ENCODE data around the gene NPRL2.

The NPRL2 gene

DNA sequence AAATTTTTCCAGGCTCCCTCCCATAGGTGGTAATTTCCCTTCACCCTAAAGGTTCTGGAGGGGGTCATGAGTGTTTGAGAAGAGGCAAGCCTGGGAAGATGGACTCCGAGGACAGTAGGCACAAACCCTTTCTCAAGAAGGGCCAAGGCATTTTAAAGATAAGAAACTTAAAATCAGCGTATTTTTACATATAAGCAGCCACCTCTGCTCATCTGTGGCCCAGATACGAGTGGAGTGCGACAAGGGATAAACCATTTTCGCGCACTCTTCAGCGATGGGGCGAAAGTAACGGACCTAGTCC lies 10.5 kb downstream of the NPRL2 start:
- H3K27me3 ChIP-seq (replicated peaks; ENCODE audit: control insufficient read depth, insufficient read depth, low read length): no peaks in the 10 kb centered on the region
- TF ChIP-seq CTCF (IDR thresholded peaks at IDR 0.05; ENCODE audit: insufficient read depth, low read length, poor library complexity, severe bottlenecking): no peak
- no peak for DNase-seq (ENCODE audit: extremely low read depth, insufficient read length)
- peak overlapping the region; percentile 93 for H3K4me3 ChIP-seq (replicated peaks; ENCODE audit: low read depth, low read length)
- H3K36me3 ChIP-seq (ENCODE audit: control insufficient read depth, insufficient read depth, low read length): no peaks in the 10 kb centered on the region

GRCh38 chr3:50339485-50340146 lies 11.0 kb downstream of the NPRL2 start:
- Histone ChIP-seq H3K27me3 (replicated peaks; ENCODE audit: control insufficient read depth, insufficient read depth, low read length) (no peaks in the 10 kb centered on the region), H3K36me3 (ENCODE audit: control insufficient read depth, insufficient read depth, low read length) (no peaks in the 10 kb centered on the region), H3K4me3 (replicated peaks; ENCODE audit: low read depth, low read length) (peak overlapping the region; percentile 93)
- DNase-seq (ENCODE audit: extremely low read depth, insufficient read length): no peak
- no peak for TF ChIP-seq CTCF (IDR thresholded peaks at IDR 0.05; ENCODE audit: insufficient read depth, low read length, poor library complexity, severe bottlenecking)

DNA sequence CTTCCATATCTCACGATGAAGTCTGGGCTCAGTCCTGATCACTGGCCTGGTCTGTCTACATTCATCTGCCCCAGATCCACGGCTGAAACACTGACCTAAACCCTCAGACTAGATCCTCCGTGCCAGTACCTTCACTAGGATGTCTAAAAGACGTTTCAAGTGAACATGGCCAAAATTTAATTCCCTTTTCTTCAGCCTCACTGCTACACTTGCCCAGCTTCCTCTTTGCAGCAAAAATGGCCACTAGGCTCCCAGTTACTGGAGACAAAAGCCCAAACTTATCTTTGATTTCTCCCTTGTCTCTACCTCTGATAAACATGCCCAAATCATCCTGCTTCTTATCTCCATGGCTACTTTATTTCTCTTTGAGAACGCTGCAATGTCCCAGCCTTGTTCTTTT lies 11.6 kb downstream of the NPRL2 start:
- H3K36me3 ChIP-seq (ENCODE audit: control insufficient read depth, insufficient read depth, low read length): peaks cover 2% of the 10 kb centered on the region
- H3K27me3 ChIP-seq (replicated peaks; ENCODE audit: control insufficient read depth, insufficient read depth, low read length): no peaks in the 10 kb centered on the region
- no peak for TF ChIP-seq CTCF (IDR thresholded peaks at IDR 0.05; ENCODE audit: insufficient read depth, low read length, poor library complexity, severe bottlenecking)
- DNase-seq (ENCODE audit: extremely low read depth, insufficient read length): no peak
- peak overlapping the region; percentile 93 for H3K4me3 ChIP-seq (replicated peaks; ENCODE audit: low read depth, low read length)

- no peak for TF ChIP-seq CTCF (IDR thresholded peaks at IDR 0.05; ENCODE audit: insufficient read depth, low read length, poor library complexity, severe bottlenecking)
- peaks cover 6% of the 10 kb centered on the region for H3K36me3 ChIP-seq (ENCODE audit: control insufficient read depth, insufficient read depth, low read length)
- DNase-seq (ENCODE audit: extremely low read depth, insufficient read length): peak; percentile 99
- H3K4me3 ChIP-seq (replicated peaks; ENCODE audit: low read depth, low read length): peak overlapping the region; percentile 93
- H3K27me3 ChIP-seq (replicated peaks; ENCODE audit: control insufficient read depth, insufficient read depth, low read length): no peaks in the 10 kb centered on the region
These were observed 13.3 kb downstream of the NPRL2 start for GRCh38 chr3:50337175-50337861.

- no peak for DNase-seq (ENCODE audit: extremely low read depth, insufficient read length)
- TF ChIP-seq CTCF (IDR thresholded peaks at IDR 0.05; ENCODE audit: insufficient read depth, low read length, poor library complexity, severe bottlenecking): no peak
- no peaks in the 10 kb centered on the region for H3K27me3 ChIP-seq (replicated peaks; ENCODE audit: control insufficient read depth, insufficient read depth, low read length)
- H3K36me3 ChIP-seq (ENCODE audit: control insufficient read depth, insufficient read depth, low read length): peaks cover 13% of the 10 kb centered on the region
- H3K4me3 ChIP-seq (replicated peaks; ENCODE audit: low read depth, low read length): peak overlapping the region; percentile 93
These were observed 14.0 kb downstream of the NPRL2 start for GRCh38 chr3:50336452-50337174.

All from GM06990 (cell line).